HG03025 (cell line): ENCODE results near the gene KPNB1.

ENCODE experiments used
- ATAC-seq: cut with Tn5 transposase; IDR thresholded peaks from one replicate; pipeline ENCODE4 v1.9.1; 2021; ENCODE audit warnings: mild to moderate bottlenecking, moderate library complexity; ENCODE audit not compliant: unreplicated experiment, low FRiP score

KPNB1 gene

GRCh38 chr17:47649153-47649971, at the start of gene KPNB1:
TSS of gene KPNB1 (plus strand) at chr17:47649919. CDS start at chr17:47650245, 326 bp downstream.
- peak; percentile 78 for ATAC-seq

- no peak for ATAC-seq
These were observed 45.7 kb upstream of the KPNB1 start for GRCh38 chr17:47603830-47604597.

GRCh38 chr17:47604598-47604927, 45.2 kb upstream of the KPNB1 start:
- no peak for ATAC-seq

DNA sequence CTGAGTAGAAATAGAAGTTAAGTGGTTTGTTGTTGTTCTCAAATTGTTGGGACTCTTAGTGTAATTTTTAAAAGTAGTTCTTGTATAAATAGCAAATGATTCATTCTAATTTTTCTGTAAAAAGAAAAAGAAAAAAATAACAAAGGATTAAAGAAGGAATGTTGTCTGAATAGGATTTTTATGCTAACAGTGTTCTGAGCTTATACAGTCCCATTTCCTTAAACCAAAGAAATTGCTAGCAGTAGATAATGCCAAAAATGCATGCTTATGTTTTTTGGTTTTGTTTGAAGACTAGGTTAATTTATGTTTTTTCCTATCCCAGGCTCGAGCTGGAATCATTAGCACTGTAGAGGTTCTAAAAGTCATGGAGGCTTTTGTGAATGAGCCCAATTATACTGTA, 44.7 kb upstream of the KPNB1 start:
- no peak for ATAC-seq

DNA sequence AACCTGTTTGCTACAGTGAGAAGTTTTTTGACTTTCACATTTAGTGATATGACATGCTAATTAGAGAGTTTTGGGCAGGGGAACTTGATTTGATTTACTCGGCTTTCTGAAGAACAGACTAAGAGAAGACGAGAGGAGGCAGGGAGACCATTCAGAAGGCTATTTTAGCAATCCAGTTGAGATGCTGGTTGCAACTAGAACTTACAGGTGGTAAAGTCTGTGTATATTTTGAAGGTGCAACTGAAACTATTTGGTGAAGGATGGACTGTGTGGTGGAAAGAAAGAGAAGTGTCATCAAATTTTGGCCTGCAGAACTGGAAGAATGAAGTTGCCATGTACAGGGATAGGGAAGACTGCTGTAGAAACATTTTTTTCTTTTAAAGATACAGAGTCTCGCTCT, 42.2 kb upstream of the KPNB1 start:
- no peak for ATAC-seq

GRCh38 chr17:47611372-47612350, 38.1 kb upstream of the KPNB1 start:
- no peak for ATAC-seq

GRCh38 chr17:47615766-47616424, 33.8 kb upstream of the KPNB1 start:
- no peak for ATAC-seq

GRCh38 chr17:47618410-47618809, 31.3 kb upstream of the KPNB1 start:
- no peak for ATAC-seq

DNA sequence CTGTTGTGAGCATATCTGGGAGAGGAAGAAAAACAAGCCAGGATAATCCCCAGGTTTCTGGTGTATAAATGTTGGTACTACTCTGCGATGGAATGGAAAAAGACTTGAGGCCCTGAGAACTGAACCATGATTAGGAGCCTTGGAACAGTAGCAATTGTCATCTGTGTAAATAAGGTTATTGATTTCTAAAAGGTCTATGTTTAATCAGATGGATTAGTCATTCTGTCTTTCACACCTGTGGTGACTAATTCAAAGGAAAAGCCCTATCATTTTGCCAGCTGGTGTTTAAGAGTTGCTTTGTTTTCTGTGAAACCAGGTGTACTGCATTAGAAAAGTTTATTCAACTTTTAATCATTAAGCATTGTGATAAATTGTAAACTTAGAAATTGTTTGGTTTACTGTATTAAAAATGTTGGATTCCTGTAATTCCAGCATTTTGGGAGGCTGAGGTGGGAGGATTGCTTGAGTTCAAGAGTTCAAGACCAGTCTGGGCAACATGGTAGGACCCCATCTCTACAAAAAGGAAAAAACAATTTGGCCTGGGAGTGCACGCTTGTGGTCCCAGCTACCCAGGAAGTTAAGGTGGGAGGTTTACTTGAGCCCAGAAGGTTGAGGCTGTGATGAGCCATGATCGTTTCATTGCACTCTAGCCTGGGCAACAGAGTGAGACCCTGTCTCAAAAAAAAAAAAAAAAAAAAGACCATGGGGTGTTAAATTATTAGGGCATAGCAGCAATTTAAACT, 29.0 kb upstream of the KPNB1 start:
- no peak for ATAC-seq

- ATAC-seq = no peak
These were observed 28.2 kb upstream of the KPNB1 start for GRCh38 chr17:47621293-47622179.

DNA sequence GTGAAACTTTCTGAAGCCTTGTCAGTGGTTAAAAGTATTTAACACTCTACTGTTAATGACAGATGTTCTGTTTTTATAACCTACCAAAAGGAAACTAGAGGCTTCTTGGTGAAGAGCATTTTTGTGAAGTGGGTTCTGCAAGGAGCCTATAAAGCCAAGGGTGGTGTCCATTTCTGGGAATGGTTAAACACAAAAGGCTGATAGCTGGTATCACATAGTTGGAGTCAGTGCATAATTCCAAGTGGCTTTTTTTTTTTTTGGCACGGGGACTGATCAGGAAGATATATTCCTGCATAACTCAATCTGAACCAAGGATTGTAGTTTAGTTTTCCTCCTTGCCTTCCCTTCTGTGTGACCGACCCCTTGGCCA, 27.6 kb upstream of the KPNB1 start:
- ATAC-seq = no peak

DNA sequence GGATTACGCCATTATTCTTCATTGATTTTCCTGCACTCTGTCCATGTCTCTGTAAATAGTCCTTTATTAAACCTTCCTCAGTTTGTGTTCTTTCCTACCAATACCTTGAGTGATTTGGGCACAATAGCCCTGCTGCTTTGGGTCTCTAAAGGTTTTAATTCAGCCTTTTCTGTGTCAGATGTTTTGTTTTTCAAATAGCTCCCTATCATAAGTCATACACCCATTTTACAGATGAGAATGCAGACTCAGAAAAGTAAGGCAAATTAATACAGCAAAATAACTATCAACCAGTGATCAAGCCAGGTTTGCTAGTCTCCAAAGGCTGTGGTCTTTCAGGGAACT, 25.0 kb upstream of the KPNB1 start:
- no peak for ATAC-seq

- ATAC-seq = no peak
These were observed 21.6 kb upstream of the KPNB1 start for GRCh38 chr17:47628014-47628566.

- no peak for ATAC-seq
These were observed 19.9 kb upstream of the KPNB1 start for GRCh38 chr17:47629826-47630225.

DNA sequence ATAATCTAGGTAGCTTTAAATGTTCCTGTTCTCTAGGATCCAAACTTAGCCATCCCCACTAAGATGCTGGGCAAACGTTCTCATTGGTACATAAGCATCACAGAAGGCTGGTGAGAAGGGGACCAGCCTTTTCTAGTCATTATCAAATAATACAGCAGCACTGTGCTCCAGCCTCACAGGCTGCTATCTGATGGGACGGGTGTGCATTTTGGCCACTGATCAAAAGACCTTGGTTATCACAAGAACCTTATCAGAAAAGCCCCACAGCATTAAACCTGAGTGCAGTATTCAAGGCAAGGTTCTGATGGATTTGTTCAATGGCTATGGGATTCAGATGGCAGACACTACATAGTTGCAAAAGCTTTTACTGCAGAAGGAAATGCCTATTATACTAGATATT, 19.1 kb upstream of the KPNB1 start:
- ATAC-seq = no peak

DNA sequence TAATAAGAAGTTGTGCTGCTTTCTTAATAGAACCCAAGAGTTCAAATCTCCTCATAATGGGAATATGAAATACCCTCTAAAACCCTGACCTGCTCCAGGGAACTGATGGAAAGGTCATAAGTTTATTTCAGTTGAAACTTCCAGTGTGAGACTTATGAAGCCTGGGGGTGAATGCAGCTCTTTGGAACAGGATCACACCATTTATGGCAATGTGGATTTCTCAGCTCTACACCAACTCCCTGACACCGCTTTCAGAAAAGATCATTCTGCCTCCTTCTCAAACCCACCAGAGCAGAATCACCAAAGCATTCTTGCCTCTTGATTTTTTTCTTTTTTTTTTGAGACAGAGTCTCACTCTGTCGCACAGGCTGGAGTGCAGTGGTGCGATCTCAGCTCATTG, 16.7 kb upstream of the KPNB1 start:
- ATAC-seq = no peak

DNA sequence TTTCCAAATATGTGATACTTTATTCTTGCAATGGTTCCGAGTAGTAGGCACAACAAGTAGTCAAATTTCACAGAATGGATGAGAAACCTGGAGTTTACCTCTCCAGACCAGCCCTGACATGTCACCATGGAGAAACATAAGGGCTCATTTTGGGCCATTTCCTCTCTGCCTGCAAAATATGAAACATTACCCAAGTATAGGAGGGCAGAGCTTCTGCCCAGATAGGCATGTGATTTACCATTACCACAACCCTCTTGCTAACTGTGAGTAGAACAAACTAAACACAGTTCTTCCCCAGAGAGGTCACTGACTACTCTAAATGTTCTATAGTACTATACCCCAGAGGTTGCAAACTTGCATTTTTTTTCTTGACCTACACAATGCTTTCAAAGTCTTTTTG, 15.7 kb upstream of the KPNB1 start:
- no peak for ATAC-seq

- no peak for ATAC-seq
These were observed 14.8 kb upstream of the KPNB1 start for GRCh38 chr17:47634870-47635269.

DNA sequence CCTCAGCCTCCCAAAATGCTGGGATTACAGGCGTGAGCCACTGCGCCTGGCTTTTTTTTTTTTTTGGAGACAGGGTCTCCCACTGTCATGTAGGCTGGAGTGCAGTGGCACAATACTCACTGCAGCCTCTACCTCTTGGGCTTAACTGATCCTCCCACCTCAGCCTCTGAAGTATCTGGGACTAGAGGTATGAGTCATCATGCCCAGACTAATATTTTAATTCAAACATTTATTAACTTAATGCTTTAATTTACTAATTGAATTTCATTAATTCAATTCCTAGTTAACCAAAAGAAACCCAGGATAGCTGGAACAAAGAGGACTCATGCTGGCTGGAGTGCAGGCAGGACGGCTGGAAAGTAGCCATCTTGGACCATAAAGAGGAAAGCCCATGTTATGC, 14.0 kb upstream of the KPNB1 start:
- no peak for ATAC-seq
